SIG-M5 treated with dmso at 0.1 percent for 504 hours (cell line): ENCODE measurements around the gene IGF1R.

Experiments
- DNase-seq: peaks from one replicate; lab custom pipeline; 2025; ENCODE audit not compliant: unreplicated experiment; lab: John Stamatoyannopoulos, UW

The IGF1R gene

GRCh38 chr15:98792117-98792516, 143.8 kb downstream of the IGF1R start:
- DNase-seq: no peak

- no peak for DNase-seq
Measured at GRCh38 chr15:98794211-98794610, 145.9 kb downstream of the IGF1R start.

- DNase-seq: no peak
Measured at GRCh38 chr15:98794748-98795147, 146.4 kb downstream of the IGF1R start.

- DNase-seq: no peak
Measured at GRCh38 chr15:98795980-98796379, 147.6 kb downstream of the IGF1R start.

GRCh38 chr15:98796685-98797357, 148.5 kb downstream of the IGF1R start:
- no peak for DNase-seq

- no peak for DNase-seq
Measured at GRCh38 chr15:98798375-98798893, 150.1 kb downstream of the IGF1R start.

GRCh38 chr15:98799461-98800390, 151.4 kb downstream of the IGF1R start:
- DNase-seq: peak; percentile 14

- DNase-seq: peak; percentile 81
Measured at GRCh38 chr15:98800437-98801233, 152.3 kb downstream of the IGF1R start.

GRCh38 chr15:98801234-98801561, 152.9 kb downstream of the IGF1R start:
- no peak for DNase-seq

GRCh38 chr15:98802187-98802586, 153.8 kb downstream of the IGF1R start:
- DNase-seq: no peak

- DNase-seq: no peak
Measured at GRCh38 chr15:98803228-98804056, 155.1 kb downstream of the IGF1R start.

GRCh38 chr15:98804057-98804380, 155.7 kb downstream of the IGF1R start:
- DNase-seq: no peak

- DNase-seq: no peak
Measured at GRCh38 chr15:98805434-98806274, 157.3 kb downstream of the IGF1R start.

GRCh38 chr15:98806275-98806895, 158.0 kb downstream of the IGF1R start:
- no peak for DNase-seq

GRCh38 chr15:98807262-98807661, 158.9 kb downstream of the IGF1R start:
- DNase-seq: peak; percentile 52

- no peak for DNase-seq
Measured at GRCh38 chr15:98809273-98809672, 160.9 kb downstream of the IGF1R start.

GRCh38 chr15:98812716-98813446, 164.5 kb downstream of the IGF1R start:
- no peak for DNase-seq

- DNase-seq: no peak
Measured at GRCh38 chr15:98813951-98814350, 165.6 kb downstream of the IGF1R start.

- DNase-seq: no peak
Measured at GRCh38 chr15:98815207-98815606, 166.9 kb downstream of the IGF1R start.
